DMS153 treated with DMSO at 0.1 percent for 48 hours (cell line): ENCODE measurements around the gene DPPA4.

Experiments used
- DNase-seq: peaks from one replicate; lab custom pipeline; 2025; ENCODE audit not compliant: unreplicated experiment; lab: John Stamatoyannopoulos, UW

DPPA4 gene

GRCh38 chr3:109339197-109339596 is 1.9 kb upstream of the DPPA4 start:
- no peak for DNase-seq

DNA sequence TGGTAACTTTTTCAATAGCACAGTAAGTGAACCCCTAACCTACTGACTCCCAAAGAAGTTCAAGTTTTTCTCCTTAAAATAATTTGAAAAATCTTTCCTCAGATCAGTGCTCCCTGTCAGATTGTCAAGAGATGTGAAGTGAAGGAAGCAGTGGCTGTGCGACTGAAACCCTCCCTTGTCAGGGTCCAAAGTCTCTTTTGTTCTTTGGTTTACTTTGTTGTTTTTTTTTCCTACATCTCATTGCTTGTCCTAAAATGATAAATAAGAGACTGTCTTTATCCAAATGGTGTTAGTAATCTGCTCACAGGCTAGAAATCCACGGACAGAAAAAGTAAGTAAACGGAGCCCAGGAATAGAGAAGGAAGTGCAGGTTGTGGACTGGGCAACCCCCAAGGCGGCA is 976 bp upstream of the DPPA4 start:
- DNase-seq, result no peak

DNA sequence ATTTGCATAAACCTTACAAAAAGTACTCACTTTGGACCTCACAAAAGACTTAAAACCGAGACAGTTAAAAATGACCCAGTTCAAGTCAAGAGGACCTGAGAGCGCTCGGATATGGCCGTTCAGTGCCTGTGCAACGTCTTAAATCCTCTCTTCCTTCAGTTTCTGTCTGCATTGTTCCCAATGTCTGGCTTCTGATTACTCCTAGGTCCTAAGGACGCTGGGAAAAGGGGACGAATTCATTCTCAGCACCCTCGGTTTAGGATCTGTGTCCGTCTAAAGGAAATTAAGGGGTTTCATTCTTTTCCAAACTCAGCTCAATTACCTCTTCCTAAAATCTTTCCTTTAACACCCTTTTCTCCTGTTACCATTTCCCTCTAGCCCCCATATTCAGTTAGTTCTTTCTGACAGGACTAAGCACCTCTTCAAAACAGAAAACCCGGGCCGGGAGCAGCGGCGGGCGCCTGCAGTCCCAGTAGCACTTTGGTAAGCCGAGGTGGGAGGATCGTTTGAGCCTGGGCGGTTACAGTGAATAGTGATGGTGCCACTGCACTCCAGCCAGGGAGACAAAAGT is 970 bp downstream of the DPPA4 start:
- DNase-seq, result no peak

DNA sequence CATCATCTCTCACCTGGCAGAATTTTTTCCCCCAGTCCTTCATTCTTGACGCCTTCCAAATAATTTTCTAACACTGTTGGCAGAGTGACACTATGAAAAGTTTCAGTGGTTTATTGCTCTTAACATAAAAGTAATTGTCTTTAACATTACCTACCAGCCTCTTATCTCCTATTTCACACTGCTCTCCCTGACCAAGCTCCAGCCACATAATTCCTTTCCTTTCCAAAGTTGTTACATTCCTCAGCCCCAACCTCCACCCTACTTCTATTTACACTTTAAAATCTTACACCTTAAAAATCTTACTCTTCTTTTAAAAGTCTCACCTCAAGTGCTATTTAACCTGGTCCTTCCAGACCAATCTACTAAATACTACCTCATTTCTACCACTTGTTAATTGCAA is 2.8 kb downstream of the DPPA4 start:
- DNase-seq, result no peak

DNA sequence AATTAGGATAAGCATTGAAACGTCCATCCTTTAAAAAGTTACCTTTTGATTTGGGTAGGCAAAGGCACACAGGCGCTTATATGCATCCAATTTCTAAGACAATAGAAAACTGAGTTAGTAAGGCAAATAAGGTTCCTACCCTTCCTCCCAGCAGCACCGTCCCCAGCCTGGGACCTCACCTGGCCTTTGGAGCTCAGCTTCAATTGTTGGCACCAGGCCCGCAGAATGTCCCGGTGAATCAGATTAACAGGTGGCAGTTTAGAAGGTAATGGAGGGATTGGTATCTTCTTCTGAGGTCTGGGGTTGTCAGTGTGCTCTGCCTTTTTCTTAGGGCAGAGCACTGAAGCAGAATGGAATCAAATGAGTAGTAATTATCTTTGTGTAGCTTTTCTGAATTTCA is 5.7 kb downstream of the DPPA4 start:
- no peak for DNase-seq

- DNase-seq, result no peak
These were observed 6.9 kb downstream of the DPPA4 start for GRCh38 chr3:109330405-109330804.

GRCh38 chr3:109328202-109328601 is 9.1 kb downstream of the DPPA4 start:
- no peak for DNase-seq

- DNase-seq, result no peak
These were observed 11.7 kb downstream of the DPPA4 start for GRCh38 chr3:109325657-109326056.

DNA sequence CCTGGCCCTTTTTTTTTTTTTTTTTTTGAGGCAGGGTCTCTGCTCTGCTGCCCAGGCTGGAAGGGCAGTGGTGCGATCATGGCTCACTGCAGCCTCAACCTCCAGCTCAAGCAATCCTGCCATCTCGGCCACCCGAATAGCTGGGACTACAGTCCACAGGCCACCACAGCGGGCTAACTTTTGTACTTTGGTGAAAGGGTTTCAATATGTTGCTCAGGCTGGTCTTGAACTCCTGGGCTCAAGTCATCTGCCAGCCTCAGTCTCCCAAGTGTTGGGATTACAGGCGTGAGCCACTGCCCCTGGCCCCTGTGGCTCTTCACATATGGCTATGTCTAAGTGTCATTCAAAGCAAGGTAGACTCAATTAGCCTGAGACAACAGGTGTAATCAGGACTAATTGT is 12.2 kb downstream of the DPPA4 start:
- no peak for DNase-seq

- no peak for DNase-seq
These were observed 21.1 kb downstream of the DPPA4 start, which contains the start of gene DPPA2 for GRCh38 chr3:109316162-109316730. Gene DPPA2, minus strand, starts transcription at chr3:109316517. Its CDS starts 1,975 bp downstream, at chr3:109314542.

- no peak for DNase-seq
These were observed 24.3 kb downstream of the DPPA4 start for GRCh38 chr3:109313061-109313460.

DNA sequence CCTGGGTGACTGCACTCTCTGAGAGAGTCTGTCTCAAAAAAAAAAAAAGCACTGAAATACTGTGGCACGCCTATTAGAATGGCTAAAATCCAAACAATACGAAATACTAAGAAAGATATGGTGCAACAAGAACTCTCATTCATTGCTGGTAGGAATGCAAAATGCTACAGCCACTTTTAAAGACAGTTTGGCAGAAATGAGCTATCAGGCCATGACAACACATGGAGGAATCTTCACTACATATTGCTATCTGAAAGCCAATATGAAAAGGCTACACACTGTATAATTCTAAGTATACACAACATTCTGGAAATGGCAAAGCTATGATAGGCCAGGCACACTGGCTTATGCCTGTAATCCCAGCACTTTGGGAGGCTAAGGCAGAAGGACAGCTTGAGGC is 39.9 kb downstream of the DPPA4 start:
- no peak for DNase-seq

GRCh38 chr3:109284071-109284470 is 53.3 kb downstream of the DPPA4 start:
- no peak for DNase-seq

- DNase-seq, result no peak
These were observed 58.8 kb downstream of the DPPA4 start for GRCh38 chr3:109278546-109278945.

DNA sequence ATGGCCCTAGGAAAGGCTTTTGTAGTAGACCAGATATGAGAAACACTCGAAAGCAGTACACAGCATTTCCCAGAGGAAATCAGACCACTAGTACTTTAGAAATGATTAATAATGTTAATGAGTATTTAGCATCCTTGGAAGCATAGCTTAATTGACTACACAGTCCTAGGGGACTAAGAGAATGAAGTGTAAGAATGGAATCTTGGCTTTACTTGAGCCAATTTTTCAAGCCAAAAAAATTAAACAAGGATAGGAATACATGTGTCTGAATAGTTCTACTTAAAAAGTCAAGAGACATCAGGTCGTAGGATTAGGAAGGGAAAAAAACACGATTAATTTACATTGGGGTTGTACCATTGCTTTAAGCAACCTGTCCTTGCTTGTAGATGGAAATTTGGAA is 59.2 kb downstream of the DPPA4 start:
- no peak for DNase-seq
